ENCODE data around the gene OR10G2.
"Not testable (repeated sequence)": the region's sequence is repeated elsewhere in the genome, so short reads cannot be mapped to it uniquely, and the experiment has no call there.

OR10G2 gene

GRCh38 chr14:21634840-21635239 lies at the start of gene OR10G2:
Gene OR10G2 (minus strand): TSS chr14:21634940. CDS start chr14:21634842, 98 bp downstream.
- no peak for DNase-seq (ENCODE audit: low read depth)

- peak; percentile 86 for DNase-seq (ENCODE audit: low read depth)
Measured at GRCh38 chr14:21680072-21680471, 45.3 kb upstream of the OR10G2 start.

GRCh38 chr14:21675566-21675965 lies 40.8 kb upstream of the OR10G2 start:
- DNase-seq (ENCODE audit: low read depth) = no peak

GRCh38 chr14:21673718-21674117 lies 39.0 kb upstream of the OR10G2 start, which contains the start of gene OR4E1:
Gene OR4E1 (minus strand): TSS chr14:21673818. CDS start chr14:21670935, 2,883 bp downstream.
- DNase-seq (ENCODE audit: low read depth) = no peak

- peak; percentile 64 for DNase-seq (ENCODE audit: low read depth)
Measured at GRCh38 chr14:21672116-21672515, 37.4 kb upstream of the OR10G2 start.

- no peak for DNase-seq (ENCODE audit: low read depth)
Measured at GRCh38 chr14:21671371-21671770, 36.6 kb upstream of the OR10G2 start.

- no peak for DNase-seq (ENCODE audit: low read depth)
Measured at GRCh38 chr14:21669284-21669683, 34.5 kb upstream of the OR10G2 start.

- peak; percentile 93 for DNase-seq (ENCODE audit: low read depth)
Measured at GRCh38 chr14:21668377-21668776, 33.6 kb upstream of the OR10G2 start.

- no peak for DNase-seq (ENCODE audit: low read depth)
Measured at GRCh38 chr14:21656980-21657379, 22.2 kb upstream of the OR10G2 start.

GRCh38 chr14:21654215-21654614 lies 19.5 kb upstream of the OR10G2 start:
- no peak for DNase-seq (ENCODE audit: low read depth)

- DNase-seq (ENCODE audit: low read depth) = no peak
Measured at GRCh38 chr14:21653331-21653885, 18.7 kb upstream of the OR10G2 start, which contains the start of gene OR4E2. Gene OR4E2 (plus strand): TSS chr14:21653835. CDS start chr14:21665083, 11,248 bp downstream.

- DNase-seq (ENCODE audit: low read depth) = no peak
Measured at GRCh38 chr14:21652209-21652808, 17.6 kb upstream of the OR10G2 start.

GRCh38 chr14:21647380-21647779 lies 12.6 kb upstream of the OR10G2 start:
- DNase-seq (ENCODE audit: low read depth) = peak; percentile 11

GRCh38 chr14:21643407-21643806 lies 8.7 kb upstream of the OR10G2 start:
- no peak for DNase-seq (ENCODE audit: low read depth)

- DNase-seq (ENCODE audit: low read depth) = no peak
Measured at GRCh38 chr14:21642683-21643082, 7.9 kb upstream of the OR10G2 start.

GRCh38 chr14:21631084-21631483 lies 3.7 kb downstream of the OR10G2 start:
- DNase-seq (ENCODE audit: low read depth) = no peak

- DNase-seq (ENCODE audit: low read depth) = not testable (repeated sequence)
Measured at GRCh38 chr14:21630503-21630902, 4.2 kb downstream of the OR10G2 start.

- peak; percentile 57 for DNase-seq (ENCODE audit: low read depth)
Measured at GRCh38 chr14:21626491-21627230, 8.1 kb downstream of the OR10G2 start.

- DNase-seq (ENCODE audit: low read depth) = no peak
Measured at GRCh38 chr14:21617614-21618013, 17.1 kb downstream of the OR10G2 start.

- no peak for DNase-seq (ENCODE audit: low read depth)
Measured at GRCh38 chr14:21614240-21614639, 20.5 kb downstream of the OR10G2 start.

- peak; percentile 9 for DNase-seq (ENCODE audit: low read depth)
Measured at GRCh38 chr14:21612324-21612723, 22.4 kb downstream of the OR10G2 start.

GRCh38 chr14:21602181-21602580 lies 32.6 kb downstream of the OR10G2 start:
- DNase-seq (ENCODE audit: low read depth) = not testable (repeated sequence)

- DNase-seq (ENCODE audit: low read depth) = no peak
Measured at GRCh38 chr14:21589317-21589716, 45.4 kb downstream of the OR10G2 start.
